ENCODE results near the gene SLAMF9. TPM values are rescaled to one million over a fixed set of nuclear protein-coding genes. Genes with fewer than 3 reads are reported as not detected.

Gene SLAMF9
- total and polyA plus RNA-seq, 2 donors (not counting 3 experiments of a cell fraction or from before 2014, with no cell fraction given), result not detected

DNA sequence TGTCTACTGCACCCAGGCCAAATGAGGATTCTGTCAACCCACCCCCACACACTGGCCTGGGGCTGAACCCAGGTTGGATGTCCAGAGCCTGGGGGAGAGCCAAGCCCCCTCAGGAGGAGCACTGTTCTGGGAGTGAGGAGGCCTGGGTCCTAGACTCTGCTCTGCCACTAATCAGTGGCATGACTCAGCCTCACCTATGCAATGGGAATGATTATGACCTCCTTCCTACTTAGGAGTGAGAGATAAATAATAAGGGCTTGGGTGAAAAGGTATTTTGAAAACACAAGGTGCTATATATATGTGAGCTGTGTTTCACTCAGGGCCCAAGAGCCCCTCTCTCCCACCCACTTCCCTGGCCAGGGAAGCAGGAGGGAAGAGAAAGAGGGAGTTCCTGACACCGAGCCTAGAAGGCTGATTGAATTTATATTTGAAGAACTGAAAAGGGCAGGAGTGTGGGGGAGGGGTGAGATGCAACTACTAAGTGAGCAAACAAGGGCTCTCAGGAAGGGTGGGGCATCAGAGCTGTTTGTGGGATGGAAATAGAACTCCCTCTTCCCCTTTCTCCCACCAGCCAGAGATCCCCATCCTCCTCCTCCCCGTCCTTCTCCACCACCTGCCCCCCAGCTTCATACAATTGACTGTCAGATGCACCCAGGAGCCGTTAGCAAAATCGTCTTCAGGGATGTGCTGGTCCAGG lies 16.8 kb downstream of the SLAMF9 start:
- H3K27ac ChIP-seq (ENCODE audit: insufficient read depth, low read depth, low read length), result no peak overlapping the region
- H3K4me1 ChIP-seq (ENCODE audit: control insufficient read depth, extremely low read depth, insufficient read depth, low read length), result no peaks in the 10 kb centered on the region
- no peaks in the 10 kb centered on the region for H3K9me1 ChIP-seq (replicated peaks; ENCODE audit: control insufficient read depth, extremely low read depth, insufficient read depth, low read length)
- POLR2A ChIA-PET, result no interaction called here
- TF ChIP-seq, protein P1, sequence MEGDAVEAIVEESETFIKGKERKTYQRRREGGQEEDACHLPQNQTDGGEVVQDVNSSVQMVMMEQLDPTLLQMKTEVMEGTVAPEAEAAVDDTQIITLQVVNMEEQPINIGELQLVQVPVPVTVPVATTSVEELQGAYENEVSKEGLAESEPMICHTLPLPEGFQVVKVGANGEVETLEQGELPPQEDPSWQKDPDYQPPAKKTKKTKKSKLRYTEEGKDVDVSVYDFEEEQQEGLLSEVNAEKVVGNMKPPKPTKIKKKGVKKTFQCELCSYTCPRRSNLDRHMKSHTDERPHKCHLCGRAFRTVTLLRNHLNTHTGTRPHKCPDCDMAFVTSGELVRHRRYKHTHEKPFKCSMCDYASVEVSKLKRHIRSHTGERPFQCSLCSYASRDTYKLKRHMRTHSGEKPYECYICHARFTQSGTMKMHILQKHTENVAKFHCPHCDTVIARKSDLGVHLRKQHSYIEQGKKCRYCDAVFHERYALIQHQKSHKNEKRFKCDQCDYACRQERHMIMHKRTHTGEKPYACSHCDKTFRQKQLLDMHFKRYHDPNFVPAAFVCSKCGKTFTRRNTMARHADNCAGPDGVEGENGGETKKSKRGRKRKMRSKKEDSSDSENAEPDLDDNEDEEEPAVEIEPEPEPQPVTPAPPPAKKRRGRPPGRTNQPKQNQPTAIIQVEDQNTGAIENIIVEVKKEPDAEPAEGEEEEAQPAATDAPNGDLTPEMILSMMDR (IDR thresholded peaks at IDR 0.05; ENCODE audit: extremely low read depth in 1 of 2, insufficient read depth in 1 of 2, low read depth in 1 of 2, low read length in 2 of 2), result no peak
- no peak for TF ChIP-seq POLR2AphosphoS5 (IDR thresholded peaks at IDR 0.05; ENCODE audit: insufficient read depth, low read depth, low read length)
- no peak for TF ChIP-seq FOS (IDR thresholded peaks at IDR 0.05; ENCODE audit: borderline replicate concordance, insufficient read depth, low read length)
- no peak for TF ChIP-seq POLR2A (IDR thresholded peaks at IDR 0.05; ENCODE audit: low read depth, low read length)
- TF ChIP-seq GATA2 (IDR thresholded peaks at IDR 0.05; ENCODE audit: insufficient read depth, insufficient read length, low read depth, low read length), result no peak
- TF ChIP-seq, protein P2, sequence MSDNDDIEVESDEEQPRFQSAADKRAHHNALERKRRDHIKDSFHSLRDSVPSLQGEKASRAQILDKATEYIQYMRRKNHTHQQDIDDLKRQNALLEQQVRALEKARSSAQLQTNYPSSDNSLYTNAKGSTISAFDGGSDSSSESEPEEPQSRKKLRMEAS (IDR thresholded peaks at IDR 0.05; ENCODE audit: insufficient read depth, insufficient read length), result no peak
- no peak for TF ChIP-seq JUN (IDR thresholded peaks at IDR 0.05; ENCODE audit: borderline replicate concordance, insufficient read depth, insufficient read length, low read depth)
- no peak for TF ChIP-seq MYC (IDR thresholded peaks at IDR 0.05; ENCODE audit: low read depth, low read length)
- CTCF ChIA-PET, result interaction anchor here (1.4 to 13.3 kb wide), 3 partner anchors 9 to 805 kb away, joined by 4 to 169 read pairs (median 6); partner anchors contain the start of gene IGSF9
- H3K9ac ChIP-seq (replicated peaks; ENCODE audit: extremely low read depth, insufficient read depth, low read length), result no peak overlapping the region
- BruUV-seq (replicated peaks), result no TSS peak
- intact Hi-C loops (cut with micrococcal nuclease), result loop anchor here (5.0 kb wide), 1 partner anchor 160 kb away; the partner anchor contains the start of gene IGSF8
- no peak overlapping the region for H3K4me2 ChIP-seq (ENCODE audit: insufficient read depth, low read length)
- H4K20me1 ChIP-seq (replicated peaks; ENCODE audit: control insufficient read depth, extremely low read depth, insufficient read depth, low read length), result no peaks in the 10 kb centered on the region
- H3K27me3 ChIP-seq (ENCODE audit: control insufficient read depth in 2 of 2, insufficient read depth in 2 of 2, low read length in 2 of 2), result peaks cover 0 to 14% of the 10 kb centered on the region in 2 experiments
- H3K9me3 ChIP-seq (replicated peaks; ENCODE audit: control insufficient read depth, insufficient read depth, low read length), result no peaks in the 10 kb centered on the region
- H2AFZ ChIP-seq (ENCODE audit: low read depth, low read length), result no peak overlapping the region
- no peak overlapping the region for H3K4me3 ChIP-seq (replicated peaks in 1 of 3; ENCODE audit: insufficient read depth in 1 of 3, low read depth in 1 of 3, low read length in 3 of 3)
- DNase-seq (ENCODE audit: low read depth, low spot score) (no peak), FAIRE-seq (no peak)
- H3K36me3 ChIP-seq (ENCODE audit: control insufficient read depth in 2 of 2, extremely low read depth in 1 of 2, insufficient read depth in 2 of 2, low read length in 2 of 2), result no peaks in the 10 kb centered on the region
- dilution Hi-C loops (cut with MboI; ENCODE audit: extremely low pct_ligation_motif_present, low sequenced_read_pairs), result no loop called here
- H3K79me2 ChIP-seq (ENCODE audit: control insufficient read depth, insufficient read depth, low read length), result no peaks in the 10 kb centered on the region

Data from endothelial cell of umbilical vein (primary cell).